HepG2 (cell line): Measurements from ENCODE around the gene TMEM145. TPM values are rescaled to one million over a fixed set of nuclear protein-coding genes. Genes with fewer than 3 reads are reported as not detected.

Source experiments
- BCL6 ChIP-seq: IDR thresholded peaks from 2 replicates; pipeline ENCODE4 v1.6.1; 2016; ENCODE audit warnings: missing genetic modification reagents, missing compliant biosample characterization
- ETS1 ChIP-seq: sonication (generic); formaldehyde crosslinking; IDR thresholded peaks from 2 replicates; pipeline ENCODE4 v1.4.0; 2020; ENCODE audit warnings: missing genetic modification reagents
- PRDM15 ChIP-seq: sonication (generic); formaldehyde crosslinking; IDR thresholded peaks from 2 replicates; pipeline ENCODE4 v1.4.0; 2020; ENCODE audit warnings: missing genetic modification reagents
- PRMT3 ChIP-seq: sonication (generic); formaldehyde crosslinking; IDR thresholded peaks from 2 replicates; pipeline ENCODE4 v1.8.1; 2022; ENCODE audit warnings: low read depth, mild to moderate bottlenecking, moderate library complexity, missing genetic modification reagents, borderline replicate concordance
- RCOR2 ChIP-seq: IDR thresholded peaks from 2 replicates; pipeline ENCODE4 v1.6.1; 2016; ENCODE audit warnings: missing biosample characterization, missing genetic modification reagents
- SOX5 ChIP-seq: IDR thresholded peaks from 2 replicates; pipeline ENCODE4 v1.6.1; 2016; ENCODE audit warnings: borderline replicate concordance
- ZBTB43 ChIP-seq: sonication (generic); formaldehyde crosslinking; conservative IDR thresholded peaks from 2 replicates; pipeline ENCODE4 v1.4.0; 2020; ENCODE audit warnings: missing genetic modification reagents
- ZEB1 ChIP-seq: IDR thresholded peaks from 2 replicates; pipeline ENCODE4 v1.6.1; 2012; ENCODE audit warnings: mild to moderate bottlenecking, low read depth, inconsistent platforms; ENCODE audit not compliant: insufficient replicate concordance
- ZFP1 ChIP-seq: IDR thresholded peaks from 2 replicates; pipeline ENCODE4 v1.6.1; 2016
- ZFP91 ChIP-seq: sonication (generic); formaldehyde crosslinking; IDR thresholded peaks from 2 replicates; pipeline ENCODE4 v1.9.0; 2022; ENCODE audit warnings: missing genetic modification reagents, mild to moderate bottlenecking, borderline replicate concordance
- ZNF503 ChIP-seq: sonication (generic); formaldehyde crosslinking; IDR thresholded peaks from 2 replicates; pipeline ENCODE4 v1.4.0; 2020; ENCODE audit warnings: missing genetic modification reagents
- ZNF674 ChIP-seq: sonication (generic); formaldehyde crosslinking; IDR thresholded peaks from 2 replicates; pipeline ENCODE4 v1.5.0; 2020; ENCODE audit warnings: low read depth, mild to moderate bottlenecking, missing genetic modification reagents
- ZNF710 ChIP-seq: sonication (generic); formaldehyde crosslinking; IDR thresholded peaks from 2 replicates; pipeline ENCODE4 v1.5.0; 2020; ENCODE audit warnings: mild to moderate bottlenecking, missing genetic modification reagents, borderline replicate concordance
- ZNF790 ChIP-seq: sonication (generic); formaldehyde crosslinking; IDR thresholded peaks from 2 replicates; pipeline ENCODE4 v1.8.0; 2022; ENCODE audit warnings: missing genetic modification reagents, mild to moderate bottlenecking, borderline replicate concordance
- ZNF83 ChIP-seq: sonication (generic); formaldehyde crosslinking; IDR thresholded peaks from 2 replicates; pipeline ENCODE4 v1.4.0; 2020; ENCODE audit warnings: missing genetic modification reagents, mild to moderate bottlenecking, borderline replicate concordance
- polyA plus RNA-seq, 8 experiments: library from polyadenylated mRNA; depleted of rRNA in 3 of 8; stranded (reverse) in 7 of 8; unstranded in 1 of 8; fragments of >200 nt; fragmentation: Illumina TruSeq in 4 of 8; extraction: Trizol in 4 of 8; gene quantifications; 2 replicates each; pipeline versions ENCODE4 v1.2.1 to v1.2.3, GENCODE V29; 2011 to 2016; ENCODE audit warnings: low read depth in 4 of 8, missing spikeins in 1 of 8, mixed read lengths in 1 of 8; ENCODE audit not compliant: insufficient read depth in 1 of 8
- total RNA-seq, 5 experiments: library from RNA; depleted of rRNA; stranded (reverse); fragments of >200 nt; fragmentation: Illumina TruSeq; extraction: Trizol; gene quantifications; 2 replicates each; pipeline ENCODE4 v1.2.3, GENCODE V29; 2016; ENCODE audit warnings: low read depth in 1 of 5

The TMEM145 gene
- total and polyA plus RNA-seq, 2 of the 13 experiments (the other 11 are each of a cell fraction or from before 2014, with no cell fraction given) = 0.07 to 5.1 TPM

GRCh38 chr19:42279902-42280814, 33.0 kb upstream of the TMEM145 start (continued):
- TF ChIP-seq ZNF503 (CRISPR knock-in tag) (peak; percentile 26; the same call in 1 of the 2 replicates), ZFP91 (CRISPR knock-in tag) (peak; percentile 84), ZNF710 (CRISPR knock-in tag) (peak; percentile 75; the same call in 1 of the 2 replicates), ZBTB43 (CRISPR knock-in tag) (no peak; the same call in 1 of the 2 replicates), PRDM15 (CRISPR knock-in tag) (0 out of 2 replicates have a peak, but pooled peaks have one; percentile 28), BCL6 (CRISPR knock-in tag) (no peak), ETS1 (0 out of 2 replicates have a peak, but pooled peaks have one; percentile 45), PRMT3 (no peak), ZFP1 (no peak), ZEB1 (no peak), RCOR2 (CRISPR knock-in tag) (no peak), ZNF790 (CRISPR knock-in tag) (no peak), ZNF83 (no peak), ZNF674 (CRISPR knock-in tag) (no peak), SOX5 (no peak)
